HepG2 (cell line): ENCODE data around the gene LIFR. TPM values are rescaled to one million over a fixed set of nuclear protein-coding genes. Genes with fewer than 3 reads are reported as not detected.
A peak's percentile ranks its signal among the peaks of the same experiment; 100 is the strongest.

ENCODE experiments used
- ASH2L ChIP-seq: fragments of 300-600, 200-600 bp; sonication (generic); IDR thresholded peaks from 2 replicates; pipeline ENCODE4 v1.7.0; 2017; ENCODE audit warnings: low read depth, mild to moderate bottlenecking, moderate library complexity, mixed read lengths, low read length; ENCODE audit not compliant: insufficient read length
- CAMTA2 ChIP-seq: sonication (generic); formaldehyde crosslinking; IDR thresholded peaks from 2 replicates; pipeline ENCODE4 v1.4.0; 2020; ENCODE audit warnings: mild to moderate bottlenecking, missing genetic modification reagents, borderline replicate concordance
- FIP1L1 ChIP-seq: fragments of 200-400 bp; formaldehyde crosslinking; IDR thresholded peaks from 2 replicates; pipeline ENCODE4 v1.6.1; 2018; ENCODE audit warnings: low read depth, mild to moderate bottlenecking, low read length, moderate library complexity, borderline replicate concordance; ENCODE audit not compliant: insufficient read depth
- GRHL1 ChIP-seq: sonication (generic); formaldehyde crosslinking; conservative IDR thresholded peaks from 2 replicates; pipeline ENCODE4 v1.8.0; 2022; ENCODE audit warnings: missing genetic modification reagents
- KAT7 ChIP-seq: IDR thresholded peaks from 2 replicates; pipeline ENCODE4 v1.6.1; 2018; ENCODE audit warnings: borderline replicate concordance, missing compliant biosample characterization
- MTA1 ChIP-seq: sonication (generic); formaldehyde crosslinking; IDR thresholded peaks from 2 replicates; pipeline ENCODE4 v1.4.0; 2020; ENCODE audit warnings: missing genetic modification reagents, mild to moderate bottlenecking, borderline replicate concordance
- NR3C1 ChIP-seq: sonication (generic); formaldehyde crosslinking; IDR thresholded peaks from 2 replicates; pipeline ENCODE4 v1.4.0; 2020; ENCODE audit warnings: missing genetic modification reagents
- PHB2 ChIP-seq: fragments of 450-650 bp; IDR thresholded peaks from 2 replicates; pipeline ENCODE4 v1.6.1; 2018; ENCODE audit not compliant: partially characterized antibody
- SATB2 ChIP-seq: sonication (generic); formaldehyde crosslinking; IDR thresholded peaks from 2 replicates; pipeline ENCODE4 v1.5.0; 2020; ENCODE audit warnings: missing genetic modification reagents
- TBX3 ChIP-seq: fragments of 450-650 bp; IDR thresholded peaks from 2 replicates; pipeline ENCODE4 v1.6.1; 2017; ENCODE audit warnings: antibody characterized with exemption, mild to moderate bottlenecking, inconsistent platforms, borderline replicate concordance
- TFDP2 ChIP-seq: sonication (generic); formaldehyde crosslinking; IDR thresholded peaks from 2 replicates; pipeline ENCODE4 v1.4.0; 2020; ENCODE audit warnings: missing genetic modification reagents
- TOE1 ChIP-seq: sonication (generic); formaldehyde crosslinking; IDR thresholded peaks from 2 replicates; pipeline ENCODE4 v1.4.0; 2020; ENCODE audit warnings: mild to moderate bottlenecking, missing genetic modification reagents
- TRIM24 ChIP-seq: sonication (generic); formaldehyde crosslinking; IDR thresholded peaks from 2 replicates; pipeline ENCODE4 v1.8.0; 2022; ENCODE audit warnings: mild to moderate bottlenecking, missing genetic modification reagents
- ZFP1 ChIP-seq: IDR thresholded peaks from 2 replicates; pipeline ENCODE4 v1.6.1; 2016
- ZNF33A ChIP-seq: sonication (generic); formaldehyde crosslinking; IDR thresholded peaks from 2 replicates; pipeline ENCODE4 v1.5.1; 2020; ENCODE audit warnings: missing genetic modification reagents, mild to moderate bottlenecking, moderate library complexity, borderline replicate concordance
- ZNF354B ChIP-seq: sonication (generic); formaldehyde crosslinking; IDR thresholded peaks from 2 replicates; pipeline ENCODE4 v1.8.0; 2022; ENCODE audit warnings: mild to moderate bottlenecking, missing genetic modification reagents
- ZNF501 ChIP-seq: sonication (generic); formaldehyde crosslinking; IDR thresholded peaks from 2 replicates; pipeline ENCODE4 v1.5.1; 2020; ENCODE audit warnings: mild to moderate bottlenecking, moderate library complexity, missing genetic modification reagents
- ZNF547 ChIP-seq: sonication (generic); formaldehyde crosslinking; IDR thresholded peaks from 2 replicates; pipeline ENCODE4 v1.5.1; 2020; ENCODE audit warnings: mild to moderate bottlenecking, missing genetic modification reagents
- ZNF619 ChIP-seq: sonication (generic); formaldehyde crosslinking; IDR thresholded peaks from 2 replicates; pipeline ENCODE4 v1.4.0; 2020; ENCODE audit warnings: mild to moderate bottlenecking, missing genetic modification reagents
- ZNF720 ChIP-seq: sonication (generic); formaldehyde crosslinking; IDR thresholded peaks from 2 replicates; pipeline ENCODE4 v1.4.0; 2020; ENCODE audit warnings: missing genetic modification reagents
- ZNF816 ChIP-seq: sonication (generic); formaldehyde crosslinking; IDR thresholded peaks from 2 replicates; pipeline ENCODE4 v1.8.0; 2022; ENCODE audit warnings: missing genetic modification reagents, mild to moderate bottlenecking, borderline replicate concordance
- ZNF839 ChIP-seq: sonication (generic); formaldehyde crosslinking; IDR thresholded peaks from 2 replicates; pipeline ENCODE4 v1.4.0; 2020; ENCODE audit warnings: missing genetic modification reagents, mild to moderate bottlenecking, borderline replicate concordance
- polyA plus RNA-seq, 8 experiments: library from polyadenylated mRNA; depleted of rRNA in 3 of 8; stranded (reverse) in 7 of 8; unstranded in 1 of 8; fragments of >200 nt; fragmentation: Illumina TruSeq in 4 of 8; extraction: Trizol in 4 of 8; gene quantifications; 2 replicates each; pipeline versions ENCODE4 v1.2.1 to v1.2.3, GENCODE V29; 2011 to 2016; ENCODE audit warnings: low read depth in 4 of 8, missing spikeins in 1 of 8, mixed read lengths in 1 of 8; ENCODE audit not compliant: insufficient read depth in 1 of 8
- total RNA-seq, 5 experiments: library from RNA; depleted of rRNA; stranded (reverse); fragments of >200 nt; fragmentation: Illumina TruSeq; extraction: Trizol; gene quantifications; 2 replicates each; pipeline ENCODE4 v1.2.3, GENCODE V29; 2016; ENCODE audit warnings: low read depth in 1 of 5
- TF ChIP-seq, protein P1 (sequence below): sonication (generic); formaldehyde crosslinking; IDR thresholded peaks from 2 replicates; pipeline ENCODE4 v1.9.0; 2021; ENCODE audit warnings: missing genetic modification reagents, borderline replicate concordance
- TF ChIP-seq, protein P2 (sequence below): sonication (generic); formaldehyde crosslinking; IDR thresholded peaks from 2 replicates; pipeline ENCODE4 v1.9.0; 2021; ENCODE audit warnings: missing genetic modification reagents, mild to moderate bottlenecking, borderline replicate concordance

LIFR gene
- total and polyA plus RNA-seq, 2 of the 13 experiments (the other 11 are each of a cell fraction or from before 2014, with no cell fraction given), result 6.3 to 25.2 TPM

- TF ChIP-seq TOE1 (CRISPR knock-in tag), result no peak
- TF ChIP-seq TBX3, result peak; percentile 55
- TF ChIP-seq SATB2 (CRISPR knock-in tag), result no peak
- TF ChIP-seq FIP1L1, result no peak
- TF ChIP-seq TFDP2 (CRISPR knock-in tag), result no peak
- no peak for TF ChIP-seq ZNF501 (CRISPR knock-in tag)
- TF ChIP-seq, protein P1, sequence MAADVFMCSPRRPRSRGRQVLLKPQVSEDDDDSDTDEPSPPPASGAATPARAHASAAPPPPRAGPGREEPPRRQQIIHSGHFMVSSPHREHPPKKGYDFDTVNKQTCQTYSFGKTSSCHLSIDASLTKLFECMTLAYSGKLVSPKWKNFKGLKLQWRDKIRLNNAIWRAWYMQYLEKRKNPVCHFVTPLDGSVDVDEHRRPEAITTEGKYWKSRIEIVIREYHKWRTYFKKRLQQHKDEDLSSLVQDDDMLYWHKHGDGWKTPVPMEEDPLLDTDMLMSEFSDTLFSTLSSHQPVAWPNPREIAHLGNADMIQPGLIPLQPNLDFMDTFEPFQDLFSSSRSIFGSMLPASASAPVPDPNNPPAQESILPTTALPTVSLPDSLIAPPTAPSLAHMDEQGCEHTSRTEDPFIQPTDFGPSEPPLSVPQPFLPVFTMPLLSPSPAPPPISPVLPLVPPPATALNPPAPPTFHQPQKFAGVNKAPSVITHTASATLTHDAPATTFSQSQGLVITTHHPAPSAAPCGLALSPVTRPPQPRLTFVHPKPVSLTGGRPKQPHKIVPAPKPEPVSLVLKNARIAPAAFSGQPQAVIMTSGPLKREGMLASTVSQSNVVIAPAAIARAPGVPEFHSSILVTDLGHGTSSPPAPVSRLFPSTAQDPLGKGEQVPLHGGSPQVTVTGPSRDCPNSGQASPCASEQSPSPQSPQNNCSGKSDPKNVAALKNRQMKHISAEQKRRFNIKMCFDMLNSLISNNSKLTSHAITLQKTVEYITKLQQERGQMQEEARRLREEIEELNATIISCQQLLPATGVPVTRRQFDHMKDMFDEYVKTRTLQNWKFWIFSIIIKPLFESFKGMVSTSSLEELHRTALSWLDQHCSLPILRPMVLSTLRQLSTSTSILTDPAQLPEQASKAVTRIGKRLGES (CRISPR knock-in tag), result no peak
- TF ChIP-seq ZNF619 (CRISPR knock-in tag), result no peak
- TF ChIP-seq ZNF720 (CRISPR knock-in tag), result no peak
- no peak for TF ChIP-seq ZNF547
- TF ChIP-seq ASH2L, result peak; percentile 93
- no peak for TF ChIP-seq GRHL1 (CRISPR knock-in tag)
- TF ChIP-seq MTA1 (CRISPR knock-in tag), result no peak
- TF ChIP-seq TRIM24 (CRISPR knock-in tag), result no peak
- TF ChIP-seq, protein P2, sequence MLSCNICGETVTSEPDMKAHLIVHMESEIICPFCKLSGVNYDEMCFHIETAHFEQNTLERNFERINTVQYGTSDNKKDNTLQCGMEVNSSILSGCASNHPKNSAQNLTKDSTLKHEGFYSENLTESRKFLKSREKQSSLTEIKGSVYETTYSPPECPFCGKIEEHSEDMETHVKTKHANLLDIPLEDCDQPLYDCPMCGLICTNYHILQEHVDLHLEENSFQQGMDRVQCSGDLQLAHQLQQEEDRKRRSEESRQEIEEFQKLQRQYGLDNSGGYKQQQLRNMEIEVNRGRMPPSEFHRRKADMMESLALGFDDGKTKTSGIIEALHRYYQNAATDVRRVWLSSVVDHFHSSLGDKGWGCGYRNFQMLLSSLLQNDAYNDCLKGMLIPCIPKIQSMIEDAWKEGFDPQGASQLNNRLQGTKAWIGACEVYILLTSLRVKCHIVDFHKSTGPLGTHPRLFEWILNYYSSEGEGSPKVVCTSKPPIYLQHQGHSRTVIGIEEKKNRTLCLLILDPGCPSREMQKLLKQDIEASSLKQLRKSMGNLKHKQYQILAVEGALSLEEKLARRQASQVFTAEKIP (CRISPR knock-in tag), result no peak
- TF ChIP-seq ZFP1 (CRISPR knock-in tag), result no peak
- TF ChIP-seq ZNF839 (CRISPR knock-in tag), result no peak
- TF ChIP-seq PHB2, result no peak
- TF ChIP-seq NR3C1 (CRISPR knock-in tag), result no peak
- no peak for TF ChIP-seq KAT7 (CRISPR knock-in tag)
- no peak for TF ChIP-seq CAMTA2
- no peak for TF ChIP-seq ZNF354B (CRISPR knock-in tag)
- no peak for TF ChIP-seq ZNF816 (CRISPR knock-in tag)
- no peak for TF ChIP-seq ZNF33A (CRISPR knock-in tag)
These were observed 9.7 kb downstream of the LIFR start (continued) for GRCh38 chr5:38546691-38547146.
